ENCODE measurements around the gene PIM2.

DNA sequence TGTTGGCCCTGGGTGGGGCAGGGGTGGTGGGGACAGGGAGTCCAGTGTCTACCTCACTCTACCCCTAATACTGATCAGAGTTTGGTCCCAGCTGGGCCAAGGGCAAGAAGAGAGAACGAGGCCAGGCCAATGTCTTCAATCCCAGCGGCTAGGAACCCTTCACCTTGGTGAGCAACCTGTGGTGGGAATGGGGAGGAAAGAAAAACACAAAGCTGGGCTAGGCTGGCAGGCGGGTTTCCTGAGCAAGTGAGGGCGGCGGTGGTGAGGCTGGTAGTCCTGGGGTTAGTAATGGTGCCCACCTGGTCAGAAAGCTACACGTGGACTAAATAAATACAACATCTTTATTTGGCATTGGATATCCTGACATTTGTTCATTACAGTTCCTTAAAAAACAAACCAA, 15.5 kb downstream of the PIM2 start:
- TF ChIP-seq POLR2A (IDR thresholded peaks at IDR 0.05; ENCODE audit: low read length) (no peak), CBX2 (IDR thresholded peaks at IDR 0.05; ENCODE audit: borderline replicate concordance, low read depth) (no peak), NFE2L2 (conservative IDR thresholded peaks at IDR 0.05; ENCODE audit: low read length) (no peak)

All from A549 (cell line).